Activated gamma-delta T cell (primary cell): Measurements from ENCODE around the gene OSR1.
"Not testable (repeated sequence)": the region's sequence is repeated elsewhere in the genome, so short reads cannot be mapped to it uniquely, and the experiment has no call there.

ENCODE experiments used
- DNase-seq: peaks from one replicate; lab custom pipeline; 2025; lab: John Stamatoyannopoulos, UW

The OSR1 gene

GRCh38 chr2:19332503-19332902, 25.9 kb downstream of the OSR1 start:
- DNase-seq, result no peak

- no peak for DNase-seq
Measured at GRCh38 chr2:19331450-19331849, 27.0 kb downstream of the OSR1 start.

- no peak for DNase-seq
Measured at GRCh38 chr2:19330436-19330835, 28.0 kb downstream of the OSR1 start.

GRCh38 chr2:19329445-19329844, 29.0 kb downstream of the OSR1 start:
- no peak for DNase-seq

GRCh38 chr2:19327496-19327895, 30.9 kb downstream of the OSR1 start:
- no peak for DNase-seq

GRCh38 chr2:19321946-19322345, 36.5 kb downstream of the OSR1 start:
- DNase-seq, result no peak

GRCh38 chr2:19320813-19321212, 37.6 kb downstream of the OSR1 start:
- DNase-seq, result no peak

GRCh38 chr2:19319698-19320097, 38.7 kb downstream of the OSR1 start:
- DNase-seq, result no peak

GRCh38 chr2:19319064-19319463, 39.4 kb downstream of the OSR1 start:
- DNase-seq, result no peak

- DNase-seq, result no peak
Measured at GRCh38 chr2:19313553-19313952, 44.9 kb downstream of the OSR1 start.

GRCh38 chr2:19312949-19313348, 45.5 kb downstream of the OSR1 start:
- DNase-seq, result no peak

- DNase-seq, result not testable (repeated sequence)
Measured at GRCh38 chr2:19306065-19306464, 52.4 kb downstream of the OSR1 start.

- not testable (repeated sequence) for DNase-seq
Measured at GRCh38 chr2:19305400-19306055, 52.9 kb downstream of the OSR1 start.

GRCh38 chr2:19301706-19302105, 56.7 kb downstream of the OSR1 start:
- no peak for DNase-seq
